ENCODE measurements around the gene FIGNL2. TPM values are rescaled to one million over a fixed set of nuclear protein-coding genes. Genes with fewer than 3 reads are reported as not detected.
A peak's percentile ranks its signal among the peaks of the same experiment; 100 is the strongest.

The FIGNL2 gene
- total and polyA plus RNA-seq, 2 experiments from 2014 or later = 1.1 to 5.2 TPM

- H3K9me2 ChIP-seq (ENCODE audit: insufficient read depth) = no peaks in the 10 kb centered on the region
- peak overlapping the region; percentile 80 for H2AFZ ChIP-seq
- ATAC-seq (peak; percentile 49), DNase-seq (ENCODE audit: low spot score) (peak; percentile 84)
- H3K27me3 ChIP-seq (ENCODE audit: insufficient read depth) = peaks cover 53% of the 10 kb centered on the region
- no peak overlapping the region for H3K27ac Mint-ChIP-seq
- H3K4me2 ChIP-seq = peak overlapping the region; percentile 90
- H3K4me3 ChIP-seq = peak overlapping the region; percentile 77
- H3K27ac ChIP-seq (ENCODE audit: low read depth) = no peak overlapping the region
- peaks cover 18% of the 10 kb centered on the region for H3K27me3 Mint-ChIP-seq (ENCODE audit: insufficient read depth, low read depth, poor library complexity)
- peak overlapping the region; percentile 68 for H3K4me3 Mint-ChIP-seq
- H3K36me3 Mint-ChIP-seq (ENCODE audit: low read depth) = no peaks in the 10 kb centered on the region; the same call in 2 of the 3 replicates
- peak; percentile 28 for TF ChIP-seq POLR2AphosphoS5 (IDR thresholded peaks at IDR 0.05; ENCODE audit: low read depth)
- TF ChIP-seq, protein P1, sequence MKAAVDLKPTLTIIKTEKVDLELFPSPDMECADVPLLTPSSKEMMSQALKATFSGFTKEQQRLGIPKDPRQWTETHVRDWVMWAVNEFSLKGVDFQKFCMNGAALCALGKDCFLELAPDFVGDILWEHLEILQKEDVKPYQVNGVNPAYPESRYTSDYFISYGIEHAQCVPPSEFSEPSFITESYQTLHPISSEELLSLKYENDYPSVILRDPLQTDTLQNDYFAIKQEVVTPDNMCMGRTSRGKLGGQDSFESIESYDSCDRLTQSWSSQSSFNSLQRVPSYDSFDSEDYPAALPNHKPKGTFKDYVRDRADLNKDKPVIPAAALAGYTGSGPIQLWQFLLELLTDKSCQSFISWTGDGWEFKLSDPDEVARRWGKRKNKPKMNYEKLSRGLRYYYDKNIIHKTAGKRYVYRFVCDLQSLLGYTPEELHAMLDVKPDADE (IDR thresholded peaks at IDR 0.05) = no peak
- TF ChIP-seq STAT1 (IDR thresholded peaks at IDR 0.05; ENCODE audit: unreplicated experiment) = no peak
- TF ChIP-seq, protein P2, sequence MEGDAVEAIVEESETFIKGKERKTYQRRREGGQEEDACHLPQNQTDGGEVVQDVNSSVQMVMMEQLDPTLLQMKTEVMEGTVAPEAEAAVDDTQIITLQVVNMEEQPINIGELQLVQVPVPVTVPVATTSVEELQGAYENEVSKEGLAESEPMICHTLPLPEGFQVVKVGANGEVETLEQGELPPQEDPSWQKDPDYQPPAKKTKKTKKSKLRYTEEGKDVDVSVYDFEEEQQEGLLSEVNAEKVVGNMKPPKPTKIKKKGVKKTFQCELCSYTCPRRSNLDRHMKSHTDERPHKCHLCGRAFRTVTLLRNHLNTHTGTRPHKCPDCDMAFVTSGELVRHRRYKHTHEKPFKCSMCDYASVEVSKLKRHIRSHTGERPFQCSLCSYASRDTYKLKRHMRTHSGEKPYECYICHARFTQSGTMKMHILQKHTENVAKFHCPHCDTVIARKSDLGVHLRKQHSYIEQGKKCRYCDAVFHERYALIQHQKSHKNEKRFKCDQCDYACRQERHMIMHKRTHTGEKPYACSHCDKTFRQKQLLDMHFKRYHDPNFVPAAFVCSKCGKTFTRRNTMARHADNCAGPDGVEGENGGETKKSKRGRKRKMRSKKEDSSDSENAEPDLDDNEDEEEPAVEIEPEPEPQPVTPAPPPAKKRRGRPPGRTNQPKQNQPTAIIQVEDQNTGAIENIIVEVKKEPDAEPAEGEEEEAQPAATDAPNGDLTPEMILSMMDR (conservative IDR thresholded peaks at IDR 0.05; ENCODE audit: low read depth in 2 of 2) = peak; percentile 36 to 73; a peak in 3 of 4 replicates
- peaks cover 11% of the 10 kb centered on the region for H3F3A ChIP-seq (replicated peaks; ENCODE audit: low read depth)
- no peaks in the 10 kb centered on the region for H3K36me3 ChIP-seq (ENCODE audit: insufficient read depth)
- H3K79me2 ChIP-seq (replicated peaks; ENCODE audit: insufficient read depth) = no peaks in the 10 kb centered on the region
- H3K4me1 ChIP-seq (ENCODE audit: insufficient read depth) = peaks cover 20% of the 10 kb centered on the region; the same call in 1 of the 2 replicates
- peaks cover 3% of the 10 kb centered on the region; the same call in 1 of the 3 replicates for H3K9me3 Mint-ChIP-seq
- peaks cover 21% of the 10 kb centered on the region for H3K4me1 Mint-ChIP-seq
- peaks cover 3% of the 10 kb centered on the region; the same call in 1 of the 2 replicates for H4K20me1 ChIP-seq (replicated peaks; ENCODE audit: insufficient read depth)
Measured at GRCh38 chr12:51820526-51821439, 27.7 kb downstream of the FIGNL2 start.

GRCh38 chr12:51819736-51820525 lies 28.6 kb downstream of the FIGNL2 start:
- peaks cover 3% of the 10 kb centered on the region; the same call in 1 of the 2 replicates for H4K20me1 ChIP-seq (replicated peaks; ENCODE audit: insufficient read depth)

More at GRCh38 chr12:51819736-51820525, 28.6 kb downstream of the FIGNL2 start:
- Mint-ChIP-seq H3K4me1 (peaks cover 29% of the 10 kb centered on the region), H3K36me3 (ENCODE audit: low read depth) (no peaks in the 10 kb centered on the region; the same call in 2 of the 3 replicates), H3K9me3 (no peaks in the 10 kb centered on the region; the same call in 1 of the 3 replicates), H3K27ac (no peak overlapping the region), H3K27me3 (ENCODE audit: insufficient read depth, low read depth, poor library complexity) (peaks cover 26% of the 10 kb centered on the region), H3K4me3 (peak overlapping the region; percentile 68)
- ATAC-seq (no peak), DNase-seq (ENCODE audit: low spot score) (peak; percentile 22)
- peaks cover 28% of the 10 kb centered on the region for H3K4me1 ChIP-seq (ENCODE audit: insufficient read depth)
- no peaks in the 10 kb centered on the region for H3K36me3 ChIP-seq (ENCODE audit: insufficient read depth)
- H3K27ac ChIP-seq (ENCODE audit: low read depth) = no peak overlapping the region
- peak overlapping the region; percentile 52; the same call in 1 of the 2 replicates for H2AFZ ChIP-seq
- H3K4me2 ChIP-seq = peak overlapping the region; percentile 90
- H3F3A ChIP-seq (replicated peaks; ENCODE audit: low read depth) = peaks cover 16% of the 10 kb centered on the region
- TF ChIP-seq STAT1 (IDR thresholded peaks at IDR 0.05; ENCODE audit: unreplicated experiment) = no peak
- TF ChIP-seq EZH2 (IDR thresholded peaks at IDR 0.05; ENCODE audit: low read depth, unreplicated experiment) = peak; percentile 13
- H3K4me3 ChIP-seq = peak overlapping the region; percentile 77
- H3K27me3 ChIP-seq (ENCODE audit: insufficient read depth) = peaks cover 62% of the 10 kb centered on the region
- no peaks in the 10 kb centered on the region for H3K9me2 ChIP-seq (ENCODE audit: insufficient read depth)
- H3K79me2 ChIP-seq (replicated peaks; ENCODE audit: insufficient read depth) = no peaks in the 10 kb centered on the region
